ENCODE data around the gene EPHA2.
A peak's percentile ranks its signal among the peaks of the same experiment; 100 is the strongest.

Gene EPHA2

DNA sequence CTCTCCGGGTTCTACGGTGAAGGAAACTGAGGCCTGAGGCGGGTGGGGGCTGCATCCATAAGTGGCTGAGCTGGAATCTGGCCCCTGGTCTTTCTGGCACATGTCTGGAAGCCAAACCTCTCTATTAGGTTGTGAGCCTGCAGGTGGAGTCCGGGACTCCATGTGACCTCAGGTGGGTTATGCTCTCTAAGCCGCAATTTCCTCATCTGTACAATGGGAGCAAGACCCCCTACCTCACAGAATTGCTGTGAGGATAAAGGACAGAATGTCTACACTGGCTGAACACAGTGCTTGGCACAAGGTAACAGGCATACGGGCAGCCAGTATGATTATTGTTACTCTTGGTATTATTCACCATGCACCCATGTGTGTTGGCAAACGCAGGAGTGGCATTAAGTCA, 6.7 kb downstream of the EPHA2 start:
- DNase-seq: no peak

DNA sequence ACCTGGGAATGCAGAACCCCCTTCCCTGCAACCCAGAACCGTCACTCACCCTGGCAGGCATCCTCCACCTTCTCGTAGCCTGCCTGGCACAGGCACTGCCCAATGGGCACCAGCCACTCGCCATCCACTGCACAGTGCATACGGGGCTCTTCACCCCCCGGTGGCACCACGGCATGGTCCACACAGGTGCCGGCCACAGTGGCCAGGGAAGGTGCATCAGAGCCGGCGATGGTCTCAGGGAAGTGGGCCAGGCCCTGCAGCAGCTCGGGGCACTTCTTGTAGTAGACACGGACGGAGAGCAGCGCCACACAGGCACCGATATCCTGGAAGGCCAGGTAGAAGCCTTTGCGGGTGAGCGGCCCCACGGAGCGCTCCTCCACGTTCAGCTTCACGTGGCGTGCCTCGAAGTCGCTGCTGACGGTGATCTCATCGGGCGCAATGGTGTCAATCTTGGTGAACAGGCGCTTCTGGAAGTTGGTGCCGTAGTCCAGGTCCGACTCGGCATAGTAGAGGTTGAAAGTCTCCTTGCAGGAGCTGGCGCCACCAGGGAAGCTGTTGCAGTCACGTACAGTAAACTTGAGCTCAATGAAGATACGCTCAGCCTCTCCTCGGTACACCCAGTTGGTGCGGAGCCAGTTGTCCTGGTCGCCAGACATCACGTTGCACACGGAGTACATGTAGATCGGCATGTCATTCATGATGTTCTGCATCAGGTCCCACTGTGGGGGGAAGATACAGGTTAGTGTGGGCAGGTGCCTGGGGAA, 7.4 kb downstream of the EPHA2 start:
- DNase-seq: no peak

GRCh38 chr1:16147156-16147926, 8.5 kb downstream of the EPHA2 start:
- DNase-seq: no peak

DNA sequence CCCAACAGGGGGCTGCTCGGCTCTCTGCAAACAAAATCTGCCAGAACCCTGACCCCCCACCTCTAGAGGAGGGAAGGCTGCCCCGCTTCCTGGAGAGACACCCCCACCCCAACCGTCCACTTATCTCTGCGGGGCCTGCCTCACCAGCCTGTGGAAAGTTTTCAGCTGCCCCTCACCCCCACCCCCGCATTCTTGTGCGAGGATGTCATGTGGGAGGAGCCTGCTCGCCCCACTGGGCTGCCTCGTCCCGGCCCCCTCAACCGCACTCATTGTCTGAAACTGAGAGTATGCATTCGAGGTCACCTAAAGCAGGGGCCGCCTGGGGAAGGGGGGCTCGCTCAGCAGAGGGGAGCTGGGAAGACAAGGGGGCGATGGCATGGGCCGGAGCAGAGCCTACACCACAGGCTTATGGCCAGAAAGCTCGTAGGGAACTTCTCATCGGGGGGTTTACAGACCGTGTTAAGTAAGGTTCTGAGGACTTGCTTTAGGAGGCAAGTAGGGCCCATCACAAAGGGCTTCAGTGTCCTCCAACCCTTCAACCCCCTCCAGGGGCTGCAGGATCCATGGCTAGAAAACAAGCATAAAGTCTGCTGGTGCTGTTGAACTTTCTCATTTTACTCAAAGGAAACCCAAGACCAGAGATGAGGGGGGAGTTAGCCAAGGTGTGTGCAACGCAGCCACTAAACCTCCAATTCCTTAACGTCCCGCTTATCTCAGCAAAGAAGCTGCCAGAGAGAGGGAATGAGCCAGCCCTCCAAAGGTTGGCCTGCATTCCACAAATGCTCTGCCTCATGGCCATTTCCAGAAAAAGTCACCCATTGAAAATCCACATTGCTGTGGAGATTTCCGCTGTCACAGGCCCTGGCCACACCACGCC, 9.4 kb downstream of the EPHA2 start:
- peak; percentile 65 for DNase-seq

- DNase-seq: peak; percentile 65
Measured at GRCh38 chr1:16145662-16146278, 10.1 kb downstream of the EPHA2 start.

DNA sequence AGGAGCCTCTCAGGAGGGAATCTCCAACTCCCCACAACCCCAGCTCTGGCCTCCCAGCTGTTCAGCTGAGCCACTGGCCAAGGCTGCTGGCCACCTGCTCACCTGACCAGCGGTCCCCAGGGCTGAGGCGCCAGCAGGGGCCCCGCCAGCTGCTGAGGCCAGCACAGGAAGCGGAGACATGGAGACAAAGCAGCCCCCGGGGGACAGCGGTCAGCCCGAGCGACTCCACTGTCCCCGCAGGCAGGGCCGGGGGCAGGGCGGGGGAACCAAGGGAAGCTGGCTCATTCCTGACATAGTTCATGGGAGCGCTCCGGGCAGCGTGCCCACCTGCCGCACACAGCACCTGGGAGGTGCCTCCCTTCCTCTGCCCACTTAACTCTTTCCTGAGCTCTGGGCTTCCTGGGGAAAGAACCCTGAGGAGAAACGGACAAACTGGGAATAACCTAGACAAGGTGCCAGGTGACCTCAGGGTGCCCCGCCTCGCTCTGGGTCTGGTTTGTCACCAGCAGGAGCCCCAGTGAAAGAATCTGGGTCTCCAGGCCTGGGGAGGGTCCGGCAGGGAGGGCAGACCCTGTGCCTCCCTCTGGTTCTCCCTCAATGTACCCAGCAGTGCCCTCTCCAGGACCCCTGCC, 10.7 kb downstream of the EPHA2 start:
- peak; percentile 84 for DNase-seq

DNA sequence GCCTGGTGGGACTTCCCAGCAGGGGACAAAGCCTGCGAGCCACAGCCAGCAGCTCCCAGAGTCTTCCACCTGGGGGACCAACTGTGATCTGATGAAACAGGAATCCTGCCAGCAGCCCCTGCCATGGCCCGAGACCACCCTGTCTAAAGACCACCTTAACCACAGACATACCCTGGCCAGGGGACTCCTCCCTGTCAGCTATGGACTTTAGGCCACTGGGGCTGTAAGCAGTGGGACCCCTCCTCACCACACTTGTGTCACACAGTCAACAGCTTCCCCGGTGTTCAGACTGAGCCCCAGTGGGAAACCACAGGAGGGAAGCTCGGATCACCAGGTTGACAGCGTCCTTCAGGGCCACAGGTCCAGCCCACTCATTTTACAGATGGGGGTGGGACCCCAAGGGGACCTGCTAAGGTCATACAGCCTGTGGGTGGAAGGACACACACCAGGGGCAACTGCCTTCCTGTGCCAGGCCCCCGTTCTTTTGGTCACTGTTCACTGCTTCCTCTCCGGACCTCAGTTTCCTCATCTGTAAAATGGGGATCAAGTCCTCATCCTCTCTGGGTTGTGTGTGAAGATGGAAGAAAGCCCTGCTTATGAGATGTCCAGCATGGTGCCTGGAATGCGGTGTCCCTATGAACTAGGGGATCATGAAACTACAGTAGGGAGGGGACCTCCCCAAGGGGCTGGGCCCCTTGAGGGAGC, 11.4 kb downstream of the EPHA2 start:
- no peak for DNase-seq

- DNase-seq: peak; percentile 44
Measured at GRCh38 chr1:16143566-16144324, 12.1 kb downstream of the EPHA2 start.

DNA sequence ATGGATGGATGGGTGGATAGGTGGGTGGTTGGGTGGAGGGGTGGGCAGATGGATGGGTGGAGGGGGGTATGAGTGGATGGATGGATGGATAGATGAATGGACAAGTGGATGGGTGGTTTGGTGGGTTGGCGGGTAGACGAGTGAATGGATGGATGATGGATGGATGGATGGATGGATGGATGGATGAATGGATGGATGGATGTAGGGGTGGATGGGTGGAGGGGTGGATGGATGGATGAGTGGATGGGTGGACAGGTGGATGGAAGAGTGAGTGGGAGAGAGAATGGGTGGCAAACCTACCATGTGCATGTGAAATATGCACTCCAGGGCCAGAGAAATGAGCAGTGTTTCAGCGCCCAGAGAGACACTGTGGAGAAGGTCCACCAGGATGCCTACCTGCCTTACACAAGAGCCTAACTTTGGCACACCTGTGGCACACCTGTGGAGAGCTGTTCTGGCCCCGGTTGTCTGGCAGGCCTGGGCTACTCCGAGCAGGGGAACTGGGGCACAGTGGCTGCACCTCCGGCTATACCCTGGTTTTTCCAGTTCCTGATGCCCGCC, 12.8 kb downstream of the EPHA2 start:
- DNase-seq: no peak

DNA sequence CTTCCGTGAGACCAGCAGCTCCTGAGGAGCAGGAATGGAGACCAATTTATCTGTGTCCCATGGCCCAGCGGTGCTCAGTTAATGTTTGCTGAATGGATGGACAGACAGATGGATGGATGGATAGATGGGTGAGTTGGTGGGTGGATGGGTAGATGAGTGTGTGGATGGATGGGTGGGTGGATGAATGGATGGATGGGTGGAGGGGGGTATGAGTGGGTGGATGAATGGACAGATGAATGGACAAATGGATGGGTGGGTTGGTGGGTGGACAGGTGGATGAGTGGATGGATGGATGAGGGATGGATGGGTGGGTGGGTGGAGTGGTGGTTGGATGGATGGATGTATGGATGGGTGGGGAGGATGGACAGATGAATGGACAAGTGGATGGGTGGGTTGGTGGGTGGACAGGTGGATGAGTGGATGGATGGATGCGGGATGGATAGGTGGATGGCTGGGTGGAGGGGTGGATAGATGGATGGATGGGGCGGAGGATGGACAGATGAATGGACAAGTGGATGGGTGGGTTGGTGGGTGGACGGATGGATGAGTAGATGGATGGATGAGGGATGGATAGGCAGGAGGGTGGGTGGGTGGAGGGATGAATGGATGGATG, 13.4 kb downstream of the EPHA2 start:
- no peak for DNase-seq

GRCh38 chr1:16141573-16142336, 14.1 kb downstream of the EPHA2 start:
- peak; percentile 38 for DNase-seq

GRCh38 chr1:16140068-16140596, 15.7 kb downstream of the EPHA2 start:
- no peak for DNase-seq

GRCh38 chr1:16139473-16139962, 16.4 kb downstream of the EPHA2 start:
- no peak for DNase-seq

GRCh38 chr1:16138772-16139221, 17.1 kb downstream of the EPHA2 start:
- no peak for DNase-seq

GRCh38 chr1:16137890-16138467, 17.9 kb downstream of the EPHA2 start:
- DNase-seq: no peak

GRCh38 chr1:16135501-16135900, 20.4 kb downstream of the EPHA2 start:
- DNase-seq: no peak

GRCh38 chr1:16134906-16135305, 21.0 kb downstream of the EPHA2 start:
- DNase-seq: no peak

GRCh38 chr1:16134066-16134801, 21.6 kb downstream of the EPHA2 start:
- no peak for DNase-seq
